Panc1 (cell line): ENCODE data around the gene PPP3R1.

ENCODE experiments used
- POLR2AphosphoS5 ChIP-seq: IDR thresholded peaks from 2 replicates; pipeline ENCODE4 v1.6.1; 2012; ENCODE audit warnings: mild to moderate bottlenecking, low read depth, low read length, moderate library complexity
- TF ChIP-seq, protein P1 (sequence below): fragments of 450-650 bp; IDR thresholded peaks from 2 replicates; pipeline ENCODE4 v1.5.1; 2017; ENCODE audit warnings: mild to moderate bottlenecking
- TF ChIP-seq, protein P2 (sequence below), 2 experiments: IDR thresholded peaks; 2 replicates each; pipeline ENCODE4 v1.6.1; 2011 to 2012; ENCODE audit warnings: low read depth in 2 of 2, control low read depth in 1 of 2, low read length in 1 of 2, mild to moderate bottlenecking in 1 of 2, moderate library complexity in 1 of 2; ENCODE audit not compliant: insufficient read depth in 1 of 2

DNA sequence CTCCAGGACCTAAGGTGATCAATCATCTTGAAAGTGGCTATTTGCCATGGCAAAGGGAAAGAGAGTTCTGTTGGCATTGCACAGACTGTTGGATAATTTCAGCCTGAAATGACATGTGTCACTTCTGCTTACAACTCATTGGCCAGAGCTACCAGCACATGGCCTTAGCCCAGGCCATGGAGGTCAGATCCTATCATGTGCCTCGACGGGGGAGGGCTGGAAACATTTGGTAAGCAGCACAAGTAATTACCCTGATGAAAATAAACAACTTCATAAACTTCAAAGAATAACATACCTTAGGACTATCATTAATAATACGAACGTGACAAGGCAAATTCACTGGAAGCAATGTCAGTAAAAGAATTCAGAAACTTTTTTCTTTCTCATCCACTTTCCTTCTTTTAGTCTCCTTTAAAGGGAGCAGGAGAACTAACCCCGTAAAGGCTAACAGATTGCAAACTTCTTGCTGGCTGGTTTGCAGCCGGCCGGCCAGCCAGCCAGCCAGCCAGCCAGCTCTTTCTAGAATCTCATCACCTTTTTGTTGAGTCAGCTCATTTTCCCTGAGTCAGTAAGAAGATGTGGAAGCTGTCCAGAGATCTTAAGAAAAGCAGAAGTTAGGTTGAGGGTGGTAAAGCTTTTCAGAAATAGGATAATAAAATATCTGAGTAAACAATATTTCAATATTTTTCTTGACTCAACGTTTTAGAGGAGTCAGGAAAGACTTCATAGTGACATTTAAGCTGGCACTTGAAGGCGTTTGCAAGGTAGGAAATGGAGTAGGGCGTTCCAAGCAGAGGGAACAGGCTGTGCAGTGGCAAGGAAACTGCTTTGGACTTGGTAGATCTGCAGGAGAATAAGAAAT lies 35.5 kb upstream of the PPP3R1 start:
- TF ChIP-seq, protein P1, sequence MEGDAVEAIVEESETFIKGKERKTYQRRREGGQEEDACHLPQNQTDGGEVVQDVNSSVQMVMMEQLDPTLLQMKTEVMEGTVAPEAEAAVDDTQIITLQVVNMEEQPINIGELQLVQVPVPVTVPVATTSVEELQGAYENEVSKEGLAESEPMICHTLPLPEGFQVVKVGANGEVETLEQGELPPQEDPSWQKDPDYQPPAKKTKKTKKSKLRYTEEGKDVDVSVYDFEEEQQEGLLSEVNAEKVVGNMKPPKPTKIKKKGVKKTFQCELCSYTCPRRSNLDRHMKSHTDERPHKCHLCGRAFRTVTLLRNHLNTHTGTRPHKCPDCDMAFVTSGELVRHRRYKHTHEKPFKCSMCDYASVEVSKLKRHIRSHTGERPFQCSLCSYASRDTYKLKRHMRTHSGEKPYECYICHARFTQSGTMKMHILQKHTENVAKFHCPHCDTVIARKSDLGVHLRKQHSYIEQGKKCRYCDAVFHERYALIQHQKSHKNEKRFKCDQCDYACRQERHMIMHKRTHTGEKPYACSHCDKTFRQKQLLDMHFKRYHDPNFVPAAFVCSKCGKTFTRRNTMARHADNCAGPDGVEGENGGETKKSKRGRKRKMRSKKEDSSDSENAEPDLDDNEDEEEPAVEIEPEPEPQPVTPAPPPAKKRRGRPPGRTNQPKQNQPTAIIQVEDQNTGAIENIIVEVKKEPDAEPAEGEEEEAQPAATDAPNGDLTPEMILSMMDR, result no peak
- TF ChIP-seq, protein P2, sequence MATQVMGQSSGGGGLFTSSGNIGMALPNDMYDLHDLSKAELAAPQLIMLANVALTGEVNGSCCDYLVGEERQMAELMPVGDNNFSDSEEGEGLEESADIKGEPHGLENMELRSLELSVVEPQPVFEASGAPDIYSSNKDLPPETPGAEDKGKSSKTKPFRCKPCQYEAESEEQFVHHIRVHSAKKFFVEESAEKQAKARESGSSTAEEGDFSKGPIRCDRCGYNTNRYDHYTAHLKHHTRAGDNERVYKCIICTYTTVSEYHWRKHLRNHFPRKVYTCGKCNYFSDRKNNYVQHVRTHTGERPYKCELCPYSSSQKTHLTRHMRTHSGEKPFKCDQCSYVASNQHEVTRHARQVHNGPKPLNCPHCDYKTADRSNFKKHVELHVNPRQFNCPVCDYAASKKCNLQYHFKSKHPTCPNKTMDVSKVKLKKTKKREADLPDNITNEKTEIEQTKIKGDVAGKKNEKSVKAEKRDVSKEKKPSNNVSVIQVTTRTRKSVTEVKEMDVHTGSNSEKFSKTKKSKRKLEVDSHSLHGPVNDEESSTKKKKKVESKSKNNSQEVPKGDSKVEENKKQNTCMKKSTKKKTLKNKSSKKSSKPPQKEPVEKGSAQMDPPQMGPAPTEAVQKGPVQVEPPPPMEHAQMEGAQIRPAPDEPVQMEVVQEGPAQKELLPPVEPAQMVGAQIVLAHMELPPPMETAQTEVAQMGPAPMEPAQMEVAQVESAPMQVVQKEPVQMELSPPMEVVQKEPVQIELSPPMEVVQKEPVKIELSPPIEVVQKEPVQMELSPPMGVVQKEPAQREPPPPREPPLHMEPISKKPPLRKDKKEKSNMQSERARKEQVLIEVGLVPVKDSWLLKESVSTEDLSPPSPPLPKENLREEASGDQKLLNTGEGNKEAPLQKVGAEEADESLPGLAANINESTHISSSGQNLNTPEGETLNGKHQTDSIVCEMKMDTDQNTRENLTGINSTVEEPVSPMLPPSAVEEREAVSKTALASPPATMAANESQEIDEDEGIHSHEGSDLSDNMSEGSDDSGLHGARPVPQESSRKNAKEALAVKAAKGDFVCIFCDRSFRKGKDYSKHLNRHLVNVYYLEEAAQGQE (IDR thresholded peaks at IDR 0.05; ENCODE audit: insufficient read depth in 1 of 2, low read depth in 2 of 2, low read length in 1 of 2), result no peak
- no peak for TF ChIP-seq POLR2AphosphoS5
